ENCODE data around the gene MMP20.
"Not testable (repeated sequence)": the region's sequence is repeated elsewhere in the genome, so short reads cannot be mapped to it uniquely, and the experiment has no call there.

Gene MMP20

GRCh38 chr11:102625177-102625576 lies at the start of gene MMP20:
MMP20 (minus strand) TSS chr11:102625332; CDS start chr11:102625319, 13 bp downstream.
- DNase-seq (ENCODE audit: low spot score) = no peak

- DNase-seq (ENCODE audit: low spot score) = no peak
These were observed 44.5 kb upstream of the MMP20 start for GRCh38 chr11:102669664-102670063.

GRCh38 chr11:102666331-102666957 lies 41.3 kb upstream of the MMP20 start:
- DNase-seq (ENCODE audit: low spot score) = peak; percentile 11

GRCh38 chr11:102664001-102664752 lies 39.0 kb upstream of the MMP20 start:
- no peak for DNase-seq (ENCODE audit: low spot score)

- DNase-seq (ENCODE audit: low spot score) = no peak
These were observed 37.5 kb upstream of the MMP20 start for GRCh38 chr11:102662607-102663006.

- no peak for DNase-seq (ENCODE audit: low spot score)
These were observed 35.9 kb upstream of the MMP20 start for GRCh38 chr11:102661040-102661439.

- DNase-seq (ENCODE audit: low spot score) = no peak
These were observed 31.4 kb upstream of the MMP20 start for GRCh38 chr11:102656528-102656927.

GRCh38 chr11:102655547-102655946 lies 30.4 kb upstream of the MMP20 start:
- no peak for DNase-seq (ENCODE audit: low spot score)

GRCh38 chr11:102654761-102655160 lies 29.6 kb upstream of the MMP20 start:
- no peak for DNase-seq (ENCODE audit: low spot score)

GRCh38 chr11:102653744-102654291 lies 28.7 kb upstream of the MMP20 start:
- no peak for DNase-seq (ENCODE audit: low spot score)

- DNase-seq (ENCODE audit: low spot score) = no peak
These were observed 22.3 kb upstream of the MMP20 start for GRCh38 chr11:102647430-102647829.

- no peak for DNase-seq (ENCODE audit: low spot score)
These were observed 18.8 kb upstream of the MMP20 start for GRCh38 chr11:102643941-102644340.

- DNase-seq (ENCODE audit: low spot score) = no peak
These were observed 15.8 kb upstream of the MMP20 start for GRCh38 chr11:102640946-102641345.

- DNase-seq (ENCODE audit: low spot score) = no peak
These were observed 14.5 kb upstream of the MMP20 start for GRCh38 chr11:102639656-102640055.

- no peak for DNase-seq (ENCODE audit: low spot score)
These were observed 12.6 kb upstream of the MMP20 start for GRCh38 chr11:102637731-102638130.

- DNase-seq (ENCODE audit: low spot score) = no peak
These were observed 8.4 kb upstream of the MMP20 start for GRCh38 chr11:102633385-102634026.

GRCh38 chr11:102632026-102632425 lies 6.9 kb upstream of the MMP20 start:
- no peak for DNase-seq (ENCODE audit: low spot score)

- DNase-seq (ENCODE audit: low spot score) = no peak
These were observed 5.7 kb upstream of the MMP20 start for GRCh38 chr11:102630598-102631448.

- DNase-seq (ENCODE audit: low spot score) = not testable (repeated sequence)
These were observed 4.8 kb upstream of the MMP20 start for GRCh38 chr11:102629908-102630307.

GRCh38 chr11:102626676-102627075 lies 1.5 kb upstream of the MMP20 start:
- DNase-seq (ENCODE audit: low spot score) = no peak

GRCh38 chr11:102623998-102624397 lies 1.1 kb downstream of the MMP20 start:
- DNase-seq (ENCODE audit: low spot score) = no peak

- DNase-seq (ENCODE audit: low spot score) = no peak
These were observed 2.0 kb downstream of the MMP20 start for GRCh38 chr11:102623128-102623527.

Measured in hematopoietic multipotent progenitor cell treated with erythropoietin and hydrocortisone succinate and interleukin-3 and kit ligand, for 15 days (in vitro differentiated cells).